ENCODE results near the gene ADM2.

Gene ADM2

GRCh38 chr22:50445071-50445879 is 36.1 kb upstream of the ADM2 start:
- peak; percentile 29 for DNase-seq (ENCODE audit: low spot score)

GRCh38 chr22:50445880-50446707 is 35.2 kb upstream of the ADM2 start:
- DNase-seq (ENCODE audit: low spot score), result no peak

DNA sequence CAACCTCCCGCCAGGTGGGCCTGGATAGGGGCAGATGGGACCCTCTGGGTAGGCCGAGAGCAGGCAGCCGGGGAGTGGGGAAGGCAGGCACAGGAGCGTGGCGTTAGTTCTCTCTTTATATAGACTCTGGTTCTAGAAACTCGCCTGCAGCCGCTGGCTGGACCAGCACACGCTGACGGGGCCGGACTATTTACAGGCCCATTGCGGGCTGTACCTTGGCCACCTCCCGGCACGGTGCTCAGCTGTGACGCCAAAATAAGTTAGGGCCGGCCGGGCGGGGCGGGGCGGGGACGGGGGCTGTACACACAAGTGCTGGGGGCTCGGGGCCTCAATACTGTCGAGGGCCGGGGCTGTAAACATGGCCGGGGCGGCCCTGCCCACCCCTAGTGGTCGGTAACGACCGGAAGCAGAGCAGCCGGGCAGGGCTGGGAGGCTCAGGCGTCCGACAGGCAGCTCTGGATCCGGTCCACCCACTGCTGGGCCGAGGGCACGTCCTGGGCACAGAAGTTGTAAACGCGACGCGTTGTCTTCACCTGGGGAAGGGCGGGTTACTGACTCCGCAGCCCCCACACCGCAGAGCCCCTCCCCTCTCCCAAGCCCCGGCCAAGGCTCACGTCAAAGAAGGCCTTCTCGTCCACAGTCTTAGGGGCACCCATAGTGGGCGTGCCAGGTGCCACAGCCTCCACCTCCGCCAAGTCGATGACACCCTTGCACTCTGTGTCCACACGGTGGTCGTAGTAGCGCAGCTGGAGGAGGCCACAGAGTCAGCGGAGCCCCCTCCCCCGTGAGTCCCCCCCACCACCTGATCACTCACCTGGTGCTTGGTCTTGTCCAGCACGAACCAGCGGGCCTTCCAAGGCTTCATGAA is 34.4 kb upstream of the ADM2 start:
- DNase-seq (ENCODE audit: low spot score), result no peak

- DNase-seq (ENCODE audit: low spot score), result no peak
Observed at GRCh38 chr22:50447576-50448551, 33.5 kb upstream of the ADM2 start.

DNA sequence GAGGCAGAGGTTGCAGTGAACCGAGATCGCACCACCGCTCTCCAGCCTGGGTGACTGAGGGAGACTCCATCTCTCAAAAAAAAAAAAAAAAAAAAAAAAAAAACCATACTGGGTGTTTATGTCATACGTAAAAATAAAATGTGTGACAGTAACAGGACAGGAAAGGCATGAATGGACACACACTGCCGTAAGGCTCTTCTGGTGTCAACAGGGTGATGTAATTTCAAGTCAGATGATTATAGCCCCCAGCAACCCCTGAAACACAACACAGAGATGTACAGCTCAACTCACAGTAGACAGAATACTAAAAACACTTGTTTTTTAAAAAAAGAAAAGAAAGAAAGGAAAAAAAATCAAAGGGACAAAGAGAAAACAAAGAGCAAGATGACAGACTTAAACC is 28.7 kb upstream of the ADM2 start:
- no peak for DNase-seq (ENCODE audit: low spot score)

- DNase-seq (ENCODE audit: low spot score), result no peak
Observed at GRCh38 chr22:50454556-50455075, 26.7 kb upstream of the ADM2 start.

- DNase-seq (ENCODE audit: low spot score), result no peak
Observed at GRCh38 chr22:50455201-50455600, 26.1 kb upstream of the ADM2 start.

- no peak for DNase-seq (ENCODE audit: low spot score)
Observed at GRCh38 chr22:50456026-50456425, 25.3 kb upstream of the ADM2 start.

DNA sequence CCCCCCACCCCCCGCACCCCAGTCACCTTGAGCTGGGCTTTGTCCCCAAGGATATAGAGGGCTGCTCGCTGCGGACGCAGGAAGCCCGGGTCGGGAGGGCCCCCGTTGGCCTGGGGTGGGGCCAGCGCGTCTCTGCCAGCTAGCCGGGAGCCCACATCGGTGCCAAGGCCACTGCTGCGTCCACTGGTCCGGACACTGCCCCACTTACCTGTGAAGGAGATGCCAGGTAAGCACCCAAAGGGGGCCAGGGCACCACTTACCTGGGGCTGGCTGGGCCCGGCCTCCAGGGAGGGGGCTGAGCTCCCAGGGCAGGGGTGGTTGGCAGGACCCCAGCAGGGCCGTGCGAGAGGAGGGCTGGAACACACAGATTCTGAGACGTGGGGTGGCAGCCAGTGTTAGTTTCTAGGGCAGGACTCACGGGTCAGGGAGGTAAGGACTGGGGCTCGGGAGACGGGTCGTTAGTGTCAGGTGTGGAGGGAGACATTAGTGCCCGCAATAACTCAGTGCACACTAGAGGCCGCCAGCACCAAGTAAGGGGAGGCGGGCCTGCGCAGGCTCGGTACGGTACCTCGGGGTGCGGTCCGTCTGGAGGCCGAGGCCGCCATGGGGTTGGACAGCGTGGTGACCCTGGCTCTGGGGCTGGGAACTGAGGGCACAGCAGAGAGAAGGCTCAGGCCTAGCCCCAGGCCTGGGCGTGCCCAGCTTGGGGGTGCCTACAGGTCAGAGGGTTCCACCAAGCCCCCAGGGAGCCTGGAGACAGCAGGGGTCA is 24.7 kb upstream of the ADM2 start:
- DNase-seq (ENCODE audit: low spot score), result no peak

DNA sequence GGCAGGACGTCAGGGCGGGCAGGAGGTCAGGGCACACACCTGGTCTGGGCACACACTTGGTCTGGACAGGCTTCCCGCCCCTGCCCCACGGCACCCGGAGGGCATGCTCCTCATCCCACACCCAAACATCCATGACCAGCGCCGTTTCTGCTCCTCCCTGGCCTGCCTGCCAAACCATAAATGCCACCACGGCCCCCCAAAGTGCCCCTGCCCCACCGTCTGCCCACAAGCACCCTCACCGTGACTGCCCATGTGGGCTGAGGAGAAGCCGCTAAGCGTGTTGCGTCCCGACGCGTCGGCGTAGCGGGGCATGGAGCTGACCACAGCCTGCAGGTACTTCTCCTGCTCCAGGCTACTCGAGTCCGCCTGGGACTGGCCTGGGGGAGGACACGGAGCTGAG is 22.3 kb upstream of the ADM2 start:
- no peak for DNase-seq (ENCODE audit: low spot score)

GRCh38 chr22:50459496-50460140 is 21.7 kb upstream of the ADM2 start:
- no peak for DNase-seq (ENCODE audit: low spot score)

DNA sequence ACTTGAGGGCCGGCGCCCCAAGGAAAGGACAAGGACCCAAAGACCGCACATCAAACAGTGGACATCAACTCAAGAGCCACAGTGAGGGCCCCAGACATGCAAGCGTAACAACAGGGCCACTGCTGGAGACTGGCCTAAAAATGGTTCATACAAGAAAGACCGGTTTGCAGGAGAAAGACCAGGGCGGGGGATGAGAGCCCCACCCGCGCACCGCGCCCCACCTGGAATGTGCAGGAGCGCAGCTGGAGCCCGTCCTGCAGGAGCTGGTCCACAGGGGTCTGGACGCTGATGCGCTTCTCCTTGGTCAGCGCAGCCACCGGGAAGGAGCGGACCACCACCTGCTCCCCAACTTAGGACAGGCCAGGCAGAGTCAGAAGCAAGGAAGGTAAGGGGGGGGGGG is 20.4 kb upstream of the ADM2 start:
- no peak for DNase-seq (ENCODE audit: low spot score)

- DNase-seq (ENCODE audit: low spot score), result no peak
Observed at GRCh38 chr22:50461536-50461935, 19.8 kb upstream of the ADM2 start.

- DNase-seq (ENCODE audit: low spot score), result no peak
Observed at GRCh38 chr22:50461979-50462540, 19.3 kb upstream of the ADM2 start.

DNA sequence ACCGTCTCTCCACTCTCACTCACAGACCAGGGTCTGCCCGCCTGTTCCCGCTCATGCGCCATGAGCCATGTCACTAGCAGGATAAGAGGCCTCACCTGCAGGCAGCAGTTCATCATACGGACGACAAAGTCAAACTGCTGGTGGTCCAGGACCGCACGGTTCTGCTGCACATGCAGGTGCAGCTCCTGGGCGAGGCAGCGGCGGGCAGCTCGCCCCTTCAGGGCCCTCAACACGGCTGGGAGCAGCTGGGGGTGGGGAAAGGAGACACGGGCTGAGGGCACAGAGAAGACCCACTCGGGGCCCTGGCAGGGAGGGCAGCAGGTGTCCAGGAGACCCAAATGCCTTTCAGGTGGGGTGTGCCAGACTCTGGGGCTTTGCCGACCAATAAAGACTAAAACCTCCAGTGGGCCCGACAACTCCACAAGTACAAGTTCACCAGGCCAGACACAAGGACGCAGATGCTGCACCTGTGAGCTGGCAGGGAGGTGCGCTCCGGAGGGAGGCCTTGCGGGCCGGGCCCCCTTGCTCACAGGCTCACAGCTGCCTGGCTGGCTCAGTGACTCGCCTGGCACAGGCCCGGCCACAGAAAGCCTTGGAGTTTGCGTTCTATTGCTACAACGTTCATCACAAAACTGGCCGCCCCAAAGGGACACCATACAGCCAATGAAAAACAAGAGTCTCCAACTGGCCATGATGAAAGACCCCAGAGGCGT is 18.0 kb upstream of the ADM2 start:
- DNase-seq (ENCODE audit: low spot score), result no peak

DNA sequence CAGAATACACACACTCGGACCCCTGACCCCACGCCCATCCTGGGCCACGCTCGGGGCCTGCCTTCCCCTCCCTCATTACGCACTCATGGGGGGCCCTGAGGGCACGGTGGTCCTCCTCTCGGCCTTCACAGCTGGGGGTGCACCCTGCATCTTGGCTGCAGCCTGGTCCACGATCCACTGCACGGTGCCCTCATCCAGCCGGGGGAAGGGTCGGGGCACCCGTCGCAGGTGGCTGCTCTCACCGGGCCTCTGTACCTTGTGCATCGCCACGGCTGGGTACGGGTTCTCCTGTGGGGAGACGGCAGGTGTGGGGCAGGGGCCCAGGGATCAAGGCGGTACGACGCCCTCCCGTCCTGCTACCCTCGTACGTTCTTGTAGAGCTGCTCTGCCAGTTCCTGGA is 16.9 kb upstream of the ADM2 start:
- no peak for DNase-seq (ENCODE audit: low spot score)

DNA sequence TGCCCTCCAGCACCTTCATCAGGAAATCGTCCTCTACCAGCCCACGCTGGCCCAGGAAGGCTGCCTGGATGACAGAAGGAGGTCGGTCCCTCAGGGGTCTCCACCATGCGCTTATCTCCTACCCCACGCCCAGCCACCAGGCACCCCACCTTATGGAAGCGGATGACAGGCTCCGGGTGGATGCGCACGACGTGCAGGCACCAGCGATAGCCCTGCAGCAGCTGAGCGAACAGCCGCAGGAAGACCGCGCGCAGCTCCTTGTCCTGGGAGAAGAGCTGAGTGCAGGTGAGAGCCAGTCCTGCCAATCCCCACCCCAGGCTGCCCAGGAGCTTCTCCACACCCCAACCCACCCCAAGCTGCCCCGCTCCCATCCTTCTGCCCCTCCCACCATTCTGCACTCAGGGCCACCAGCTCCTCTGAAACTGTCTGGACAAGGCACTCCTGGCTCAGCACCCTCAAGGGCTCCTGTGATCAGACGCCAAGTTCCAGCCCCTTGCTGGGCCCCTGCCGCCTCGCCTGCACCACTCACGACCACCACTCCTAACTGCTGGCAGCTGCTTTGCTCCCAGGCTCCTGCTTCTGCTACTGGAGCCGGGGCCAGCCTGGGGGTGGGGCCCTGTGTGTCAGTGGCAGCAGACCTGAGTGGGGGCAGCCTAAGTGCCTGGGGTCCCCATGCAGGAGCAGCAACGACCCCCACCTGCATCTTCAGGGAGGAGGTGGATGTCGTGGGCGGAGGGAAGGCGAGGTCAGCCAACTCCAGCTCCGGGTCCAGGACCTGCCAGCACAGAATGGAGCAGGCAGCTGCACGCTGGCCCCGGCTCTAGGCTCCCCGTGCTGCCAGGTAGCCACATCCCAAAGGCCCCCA is 16.0 kb upstream of the ADM2 start:
- no peak for DNase-seq (ENCODE audit: low spot score)

DNA sequence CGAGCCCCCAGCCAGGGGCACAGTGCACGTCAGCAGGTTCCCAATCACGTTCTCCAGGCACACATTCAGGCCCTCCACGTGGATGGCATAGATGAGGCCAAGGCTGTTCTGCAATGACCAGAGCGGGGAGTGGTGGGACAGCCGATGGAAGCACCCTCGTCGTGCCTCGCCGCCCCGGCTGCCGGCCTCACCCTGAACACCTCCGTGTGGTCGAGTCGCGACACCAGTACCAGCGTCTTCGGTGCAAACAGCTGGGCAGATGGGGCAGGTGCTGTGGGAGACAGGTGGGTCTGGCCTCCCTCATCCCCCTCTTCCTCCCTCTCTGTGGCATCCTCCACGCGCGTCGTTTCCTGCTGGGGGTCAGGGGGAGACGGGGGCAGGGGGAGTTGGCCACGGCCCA is 14.0 kb upstream of the ADM2 start:
- DNase-seq (ENCODE audit: low spot score), result no peak
